COLO829 (cell line): ENCODE measurements around the gene DGCR6L.
"Not testable (repeated sequence)": the region's sequence is repeated elsewhere in the genome, so short reads cannot be mapped to it uniquely, and the experiment has no call there.

Experiments used
- DNase-seq: peaks from one replicate; pipeline ENCODE4 v3.0.0; 2012; ENCODE audit warnings: low spot score

The DGCR6L gene

DNA sequence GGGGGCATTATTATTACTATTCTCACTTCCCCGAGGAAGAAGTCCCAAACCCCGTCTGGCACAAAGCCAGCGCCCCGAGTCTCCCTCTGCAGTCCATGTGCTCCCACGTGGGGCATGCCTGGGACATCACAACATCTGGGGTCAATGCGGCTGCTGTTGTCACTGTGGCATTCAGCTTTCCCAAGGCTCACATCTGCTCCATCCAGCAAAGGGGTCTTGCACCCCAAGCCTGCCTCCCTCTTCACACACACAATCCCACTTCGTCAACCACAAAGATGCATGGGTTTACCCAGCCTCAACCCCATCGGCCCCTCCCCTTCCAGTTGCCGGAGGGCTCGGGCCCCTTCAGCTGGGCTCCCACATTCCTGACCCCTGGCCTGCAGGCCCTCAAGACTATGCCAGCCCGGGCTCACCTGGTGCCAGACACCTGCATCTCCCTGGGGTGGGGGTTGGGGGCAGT, 28.2 kb downstream of the DGCR6L start:
- no peak for DNase-seq

DNA sequence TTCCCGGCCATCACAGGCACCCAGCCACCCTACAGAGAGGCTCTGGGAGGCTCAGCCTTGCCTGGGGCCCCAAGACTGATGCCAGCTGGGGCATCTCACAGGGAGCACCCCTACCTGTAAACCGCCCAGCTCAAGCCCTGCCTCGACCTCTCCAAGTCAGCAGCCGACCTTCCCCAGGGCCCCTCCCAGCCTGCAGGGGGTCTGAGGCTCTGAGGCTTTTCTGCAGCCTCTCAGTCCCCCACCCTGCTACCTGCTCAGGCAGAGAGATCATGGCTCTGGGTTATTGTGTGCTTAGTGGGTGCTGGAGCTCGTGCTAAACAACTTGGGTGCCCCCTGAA, 28.6 kb downstream of the DGCR6L start:
- DNase-seq: no peak

DNA sequence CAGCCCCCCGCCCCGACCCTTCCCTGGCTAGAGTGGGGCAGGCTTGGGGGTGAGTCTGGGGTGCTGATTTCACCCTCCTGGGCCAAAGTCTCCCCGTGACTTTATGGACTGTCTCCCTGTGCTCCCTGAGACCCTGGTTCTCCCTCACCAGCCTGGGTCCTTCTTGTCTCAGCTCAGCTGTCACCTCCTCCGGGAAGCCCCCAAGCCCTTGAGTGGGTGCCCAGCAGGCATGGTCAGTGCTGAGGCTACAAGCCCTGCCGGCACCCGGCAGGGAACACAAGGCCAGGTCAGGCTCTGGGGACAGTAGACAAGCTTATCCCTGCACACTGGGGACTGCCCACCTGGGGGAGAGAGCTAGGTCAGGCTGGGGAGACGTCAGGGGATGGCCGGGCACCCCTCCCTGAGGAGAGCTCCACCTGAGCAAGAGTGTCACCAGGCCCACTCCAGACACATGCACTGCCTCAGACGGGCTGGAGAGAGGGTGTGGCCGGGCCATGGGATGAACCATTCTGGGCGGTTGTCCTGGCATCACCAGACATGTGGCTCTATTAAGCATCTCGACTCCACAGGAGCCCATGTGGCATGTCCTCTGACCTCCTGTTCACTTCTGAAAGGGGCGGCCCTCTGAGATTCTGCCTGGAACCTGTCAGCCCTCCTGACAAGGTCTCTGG, 29.1 kb downstream of the DGCR6L start:
- DNase-seq: no peak

DNA sequence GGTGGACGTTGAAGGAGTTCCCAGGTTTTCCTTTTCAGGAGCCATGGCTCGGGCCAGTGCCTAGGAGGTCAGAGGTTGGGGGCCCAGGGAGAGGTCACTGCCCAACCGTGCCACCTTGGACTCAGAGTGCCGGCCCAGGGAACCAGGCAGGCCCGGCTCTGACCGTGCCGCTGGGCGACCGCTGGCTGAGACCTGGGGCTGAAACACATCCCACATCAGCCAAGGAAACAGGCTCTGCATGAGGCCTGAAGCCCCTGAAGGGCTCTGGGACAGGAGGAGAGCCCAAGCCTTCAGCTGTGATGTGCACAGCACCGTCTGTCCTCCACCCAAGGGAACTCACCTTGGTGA, 29.8 kb downstream of the DGCR6L start:
- DNase-seq: no peak

DNA sequence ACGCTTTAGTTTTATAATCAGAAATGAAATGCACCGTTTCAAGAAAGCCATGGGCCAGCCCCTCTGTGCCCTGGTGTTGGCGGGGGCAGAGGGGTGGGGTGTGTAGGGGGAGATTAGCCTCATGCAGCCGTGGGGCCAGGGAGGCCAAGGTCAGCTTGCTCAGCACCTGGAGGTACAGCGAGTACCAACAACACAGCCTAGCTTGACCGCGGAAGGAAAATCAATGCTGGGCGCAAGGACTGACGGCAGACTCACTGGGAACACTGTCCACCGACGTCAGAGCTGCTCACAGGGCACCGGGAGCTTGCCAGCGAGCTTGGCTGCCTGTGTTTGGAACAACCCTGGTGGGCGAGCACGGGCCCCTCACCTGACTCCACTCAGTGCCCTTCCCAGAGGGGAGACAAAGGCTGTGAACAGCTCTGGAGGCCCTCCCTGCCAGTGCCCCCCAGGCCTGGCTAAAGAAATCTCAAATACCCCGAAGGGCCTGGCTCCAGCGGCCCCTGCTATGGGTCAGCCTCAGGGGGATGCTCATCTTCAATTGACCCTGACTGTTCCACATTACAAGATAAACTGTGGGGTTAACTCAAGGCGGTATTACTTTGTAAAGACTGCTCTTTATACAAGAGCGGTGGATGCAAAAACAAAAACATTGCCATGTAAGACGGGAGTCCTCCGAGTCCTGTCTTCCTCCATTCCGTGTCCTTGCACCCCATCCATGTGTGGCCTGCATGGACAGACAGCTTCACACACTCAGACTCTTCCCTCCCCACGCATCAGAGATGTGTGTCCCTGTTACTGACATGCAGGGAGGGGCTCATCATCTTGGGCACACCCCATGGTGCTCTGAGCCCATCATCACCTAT, 30.4 kb downstream of the DGCR6L start:
- DNase-seq: not testable (repeated sequence)

DNA sequence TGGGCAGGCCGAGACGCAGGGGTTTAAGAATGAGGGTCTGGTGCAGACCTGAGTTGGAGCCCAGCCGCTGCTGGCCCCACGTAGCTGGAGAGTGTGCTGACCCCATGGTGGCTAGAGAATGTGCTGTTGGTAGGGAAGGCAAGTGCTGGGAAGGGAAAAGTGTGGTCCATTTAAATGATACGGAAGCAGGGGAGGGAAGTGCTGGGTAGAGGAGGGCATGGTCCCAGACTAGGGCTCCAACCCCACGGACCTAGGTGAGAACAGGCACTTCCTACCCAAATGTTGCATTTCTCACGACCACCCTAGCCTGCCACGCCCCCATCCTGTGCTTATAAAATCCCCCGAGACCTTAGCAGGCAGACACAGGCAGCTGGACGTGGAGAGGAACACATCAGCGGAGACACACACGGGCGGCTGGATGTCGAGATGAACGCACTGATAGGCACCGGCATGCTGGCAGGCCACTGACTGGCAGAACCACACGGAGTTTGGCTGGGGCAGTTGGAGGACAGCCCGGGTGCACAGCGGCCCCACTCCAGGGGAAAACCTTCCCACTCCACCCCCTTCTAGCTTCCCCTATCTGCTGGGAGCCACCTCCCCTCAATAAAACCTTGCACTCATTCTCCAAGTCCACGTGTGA, 33.0 kb downstream of the DGCR6L start:
- DNase-seq: not testable (repeated sequence)

DNA sequence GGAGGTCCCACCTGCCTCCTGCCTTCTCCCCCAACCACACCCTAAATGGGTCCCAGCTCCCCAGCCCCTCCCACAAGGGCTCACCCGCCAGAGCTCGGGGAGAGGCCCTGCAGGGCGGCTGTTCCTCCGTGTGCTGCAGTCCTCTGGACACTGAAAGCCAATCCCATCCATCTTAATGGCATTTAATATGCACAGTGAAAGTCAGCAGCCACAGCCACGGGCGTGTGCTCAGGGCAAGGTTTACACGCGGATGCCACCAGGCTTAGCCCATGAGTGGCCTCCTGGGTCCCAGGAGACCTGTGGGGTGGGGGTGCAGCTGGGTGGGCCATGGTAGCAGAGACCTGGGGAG, 33.6 kb downstream of the DGCR6L start:
- DNase-seq: not testable (repeated sequence)

DNA sequence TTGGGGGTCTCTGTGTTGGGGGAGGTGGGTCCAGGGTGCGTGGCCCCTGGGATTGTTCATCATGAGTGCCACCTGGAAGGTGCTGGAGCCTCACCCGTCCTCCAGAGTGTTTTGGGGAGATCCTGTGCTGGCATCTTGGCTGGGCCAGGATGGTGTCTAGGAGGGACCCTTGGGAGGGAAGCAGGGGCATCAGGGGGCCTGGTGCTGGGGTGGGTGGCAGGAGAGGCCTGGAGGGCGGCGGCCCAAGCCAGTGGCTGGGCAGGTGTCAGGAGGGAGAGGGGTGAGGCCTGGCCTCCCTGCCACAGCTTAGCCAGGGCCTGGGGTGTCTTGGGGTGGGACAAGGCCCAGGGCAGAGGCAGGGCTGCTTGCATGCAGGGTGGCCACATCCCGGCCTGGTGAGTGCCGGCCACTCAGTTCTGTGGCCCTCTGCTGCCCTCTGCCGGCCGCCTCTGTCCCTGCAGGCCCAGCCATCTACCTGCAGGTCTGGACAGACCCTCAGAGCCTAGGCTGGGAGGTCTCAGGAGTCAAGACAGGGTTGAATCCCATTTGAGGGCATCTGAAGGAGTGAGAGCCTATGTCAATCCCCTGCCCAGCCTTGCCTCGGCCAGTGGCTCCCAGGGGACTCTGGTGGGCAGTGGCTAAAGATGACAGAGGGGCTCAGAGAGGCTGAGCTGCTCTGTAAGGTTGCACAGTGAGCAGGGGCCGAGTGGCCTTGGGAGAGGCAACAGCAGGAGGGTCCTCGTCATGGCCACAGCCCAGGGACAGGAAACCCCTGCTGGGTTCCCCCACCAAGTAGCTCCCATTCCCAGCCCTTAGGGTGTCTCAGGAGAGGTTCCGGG, 34.2 kb downstream of the DGCR6L start:
- peak; percentile 32 for DNase-seq

DNA sequence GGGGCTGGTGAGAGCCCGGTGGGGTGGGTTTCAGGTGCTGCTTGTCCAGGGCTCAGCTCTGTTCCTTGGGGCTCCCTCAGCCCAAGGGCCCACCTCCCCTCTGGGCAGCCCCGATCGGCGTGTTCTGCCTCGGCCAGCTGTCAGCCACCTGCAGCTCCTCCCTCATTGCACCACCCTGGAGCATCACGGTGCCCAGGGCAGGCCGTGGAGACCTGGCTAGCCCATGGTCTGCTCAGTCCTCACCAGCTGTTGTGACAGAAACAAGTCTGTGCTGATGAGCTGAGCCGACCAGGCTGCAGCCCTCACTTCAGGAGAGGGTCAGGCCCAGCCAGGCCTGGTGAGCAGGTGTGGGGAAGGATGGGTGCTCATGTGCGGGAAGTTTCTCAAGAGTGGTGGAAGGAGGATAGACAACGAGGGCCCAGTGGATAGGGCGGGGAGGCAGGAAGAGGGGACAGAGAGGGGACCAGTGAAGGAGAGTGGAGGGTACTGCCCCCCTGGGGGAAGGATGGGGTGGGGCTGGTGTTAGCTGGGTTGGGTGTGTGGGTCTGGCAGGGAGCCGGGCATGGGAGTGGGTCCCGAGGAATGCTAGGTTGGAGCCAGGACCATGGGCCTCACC, 35.3 kb downstream of the DGCR6L start:
- no peak for DNase-seq

DNA sequence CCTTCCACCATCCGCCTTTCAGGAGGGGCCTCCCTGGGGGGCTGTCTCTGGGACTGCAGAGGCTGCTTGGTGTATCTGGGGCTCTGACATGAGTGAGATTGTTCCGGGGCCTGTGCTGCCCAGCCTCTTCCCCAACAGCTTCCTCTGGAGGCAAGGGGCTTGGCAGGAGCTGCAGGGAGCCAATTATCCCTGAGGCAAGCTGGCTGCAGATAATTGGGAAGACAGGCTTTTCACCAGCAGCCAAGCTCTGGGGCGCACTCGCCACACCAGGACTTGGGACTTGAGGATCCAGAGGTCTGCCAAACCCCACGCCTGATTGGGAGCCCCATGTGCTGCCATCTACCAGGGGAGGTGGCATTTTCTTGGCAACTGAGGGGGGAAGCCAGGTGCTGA, 36.2 kb downstream of the DGCR6L start:
- no peak for DNase-seq

DNA sequence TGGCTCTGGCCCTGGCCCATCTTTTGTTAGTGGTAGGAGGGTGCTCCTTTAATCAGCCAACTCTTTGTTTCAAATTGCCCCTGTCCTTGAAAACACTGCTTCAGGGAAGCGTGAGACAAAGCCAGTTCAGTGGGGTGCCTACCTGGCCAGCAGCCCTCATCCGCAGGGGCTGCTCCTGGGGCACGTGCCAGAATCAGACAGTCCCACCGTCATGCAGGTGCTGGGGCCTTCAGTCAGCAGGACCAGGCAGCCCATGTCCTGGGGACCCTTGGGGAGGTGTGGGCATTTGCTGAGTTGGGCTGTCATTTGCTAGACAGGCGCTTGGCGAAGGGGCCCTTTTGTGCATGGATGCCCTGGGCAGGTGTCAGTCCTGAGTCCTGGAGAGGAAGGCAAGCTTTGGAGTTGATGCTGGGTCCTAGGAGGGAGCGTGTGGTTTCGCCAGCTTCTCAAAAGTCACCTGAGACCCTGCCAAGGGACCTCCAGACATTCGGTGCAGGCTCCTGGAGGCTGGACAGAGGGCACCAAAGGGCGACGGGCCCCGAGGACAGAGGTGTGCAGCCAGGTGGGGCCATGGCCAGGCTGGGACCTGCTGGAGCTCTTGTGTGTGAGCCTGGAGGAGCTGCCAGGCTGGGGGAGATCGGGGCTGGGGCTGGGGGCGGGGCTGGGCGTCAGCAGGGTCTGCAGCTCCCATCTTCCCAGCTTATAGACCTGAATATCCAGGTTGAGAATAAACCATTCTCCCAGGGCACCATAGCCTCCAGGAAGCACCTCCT, 36.8 kb downstream of the DGCR6L start:
- no peak for DNase-seq

DNA sequence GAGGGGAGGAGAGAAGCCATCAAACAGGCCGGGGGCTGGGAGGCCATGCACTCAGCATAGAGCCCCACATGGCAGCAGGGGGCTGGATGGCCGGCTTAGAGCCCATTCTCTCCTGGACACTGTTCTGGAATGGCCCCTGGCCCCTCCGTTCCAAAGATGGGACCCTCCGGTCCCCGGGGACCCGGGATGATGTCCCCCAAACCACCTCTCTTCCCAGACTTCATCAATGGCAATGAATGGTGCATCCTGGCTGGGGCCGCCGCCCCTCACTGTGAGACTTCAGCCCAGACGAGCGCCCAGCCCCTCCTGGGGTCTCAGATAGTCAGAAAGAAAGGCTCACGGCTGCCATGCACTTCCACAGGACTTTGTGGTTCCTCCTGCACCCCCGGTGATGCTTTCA, 38.0 kb downstream of the DGCR6L start:
- DNase-seq: no peak

DNA sequence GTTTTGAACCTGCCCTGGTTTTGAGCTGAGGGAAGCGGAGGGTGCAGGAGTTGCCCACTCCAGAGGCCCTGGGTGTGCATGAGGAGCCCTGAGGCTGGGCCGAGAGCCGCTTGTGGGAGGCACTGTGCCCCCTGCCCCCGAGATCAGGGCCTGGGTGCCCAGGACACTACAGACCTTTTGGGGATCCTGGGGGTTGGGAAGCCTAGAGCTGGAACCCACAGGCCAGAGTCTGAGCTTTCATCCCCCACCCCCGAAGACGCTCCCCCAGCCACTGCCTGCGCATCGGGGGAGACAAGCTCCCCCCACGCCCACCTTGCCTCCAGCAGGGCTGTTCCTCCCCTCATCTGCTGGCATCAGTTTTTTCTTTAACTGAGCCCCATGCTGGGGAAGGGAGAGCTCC, 38.4 kb downstream of the DGCR6L start:
- not testable (repeated sequence) for DNase-seq

DNA sequence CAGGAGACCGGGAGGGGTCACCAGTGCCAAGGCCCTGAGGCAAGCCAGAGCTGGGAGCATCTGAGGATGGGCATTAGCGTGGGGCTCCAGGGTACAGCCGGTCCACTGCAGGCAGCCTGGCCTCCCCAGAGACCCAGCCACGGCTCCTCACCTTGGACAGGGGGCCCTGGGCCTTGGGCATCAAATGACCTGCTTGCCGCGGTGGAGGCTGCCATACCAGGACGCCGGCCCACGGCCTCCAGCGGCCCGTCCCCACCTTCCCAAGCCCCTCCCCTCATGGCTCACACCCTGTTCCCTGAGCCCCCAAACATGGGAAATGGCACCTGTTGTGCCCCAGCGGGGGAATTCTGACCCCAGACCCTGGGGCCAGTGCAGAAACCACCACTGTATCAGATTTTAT, 39.0 kb downstream of the DGCR6L start:
- no peak for DNase-seq

DNA sequence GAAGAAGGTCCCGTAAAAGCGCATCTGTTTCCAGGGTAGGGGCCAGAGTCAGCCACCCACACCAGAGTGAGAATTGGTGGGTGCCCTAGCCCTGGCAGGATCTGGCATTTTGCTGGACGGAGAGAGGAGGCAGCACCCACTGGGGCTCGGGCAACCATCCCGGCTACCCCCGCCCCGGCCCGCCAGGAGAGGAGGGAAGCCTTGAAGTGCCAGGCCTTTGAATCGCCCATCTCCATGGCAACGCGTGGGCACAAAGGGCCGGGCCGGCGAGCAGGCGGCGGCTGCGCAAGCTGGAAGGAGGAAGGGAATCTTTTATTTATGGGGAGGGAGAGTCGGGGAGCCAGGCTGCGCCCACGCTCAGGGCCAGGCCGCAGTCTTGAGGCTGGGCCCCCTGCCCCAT, 39.7 kb downstream of the DGCR6L start:
- DNase-seq: not testable (repeated sequence)

DNA sequence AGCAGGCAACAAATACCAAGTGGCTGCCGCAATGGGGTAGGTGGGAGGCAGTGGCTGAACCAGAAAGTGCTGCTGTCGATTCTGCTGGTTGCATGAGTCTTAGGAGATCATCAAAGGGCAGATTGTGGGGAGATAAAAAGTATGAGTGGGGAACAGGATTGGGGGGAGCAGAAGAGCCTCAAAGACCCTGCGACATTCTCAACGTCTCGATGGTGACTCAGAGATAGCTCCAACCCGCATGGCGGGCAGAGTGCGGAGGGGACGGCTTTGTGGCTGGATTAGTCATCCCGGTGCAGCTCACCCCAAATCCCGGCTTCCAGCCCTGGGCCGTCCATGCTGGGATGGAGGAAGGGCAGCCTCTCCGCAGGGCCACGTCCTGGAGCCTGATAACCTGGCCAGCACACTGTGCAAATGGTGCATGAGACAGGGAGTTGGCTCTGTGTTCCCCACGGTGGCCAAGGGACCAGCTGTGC, 40.2 kb downstream of the DGCR6L start:
- no peak for DNase-seq

DNA sequence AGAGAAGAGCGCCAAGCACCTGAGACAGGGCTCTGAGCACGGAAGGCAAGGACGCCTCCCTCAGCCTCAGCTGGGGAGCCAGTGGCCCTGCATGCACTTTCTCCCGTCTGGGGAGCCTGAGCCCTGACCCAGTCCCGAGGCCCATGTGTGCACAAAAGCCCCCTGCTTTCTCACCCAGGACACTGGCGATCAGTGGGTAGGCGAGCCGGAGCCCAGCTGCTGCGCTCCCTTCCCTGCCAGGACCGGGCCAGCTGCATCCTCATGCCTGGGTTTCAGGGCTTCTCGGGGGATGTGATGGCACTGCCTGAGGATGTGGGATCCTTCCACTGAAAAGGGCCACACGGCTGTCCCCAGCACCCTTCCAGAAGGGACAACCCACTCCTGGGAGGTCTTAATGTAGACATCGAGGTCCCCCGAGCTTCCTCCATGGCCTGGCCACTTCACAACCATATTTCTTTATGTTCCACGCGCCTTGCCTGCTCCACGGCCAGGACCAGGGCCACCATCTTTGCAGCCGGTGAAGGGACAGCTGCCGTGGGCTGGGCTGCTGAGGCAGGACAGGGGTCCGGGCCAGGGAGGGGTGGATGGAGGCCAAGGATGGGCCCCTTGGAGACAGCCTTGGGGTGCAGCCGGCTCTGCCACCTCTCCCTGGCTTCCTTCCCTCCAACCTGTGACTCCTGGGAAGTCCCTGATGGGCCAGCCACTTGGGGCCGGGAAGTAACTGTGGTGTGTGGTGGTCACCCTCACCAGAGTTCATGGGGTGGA, 41.0 kb downstream of the DGCR6L start:
- DNase-seq: not testable (repeated sequence)

DNA sequence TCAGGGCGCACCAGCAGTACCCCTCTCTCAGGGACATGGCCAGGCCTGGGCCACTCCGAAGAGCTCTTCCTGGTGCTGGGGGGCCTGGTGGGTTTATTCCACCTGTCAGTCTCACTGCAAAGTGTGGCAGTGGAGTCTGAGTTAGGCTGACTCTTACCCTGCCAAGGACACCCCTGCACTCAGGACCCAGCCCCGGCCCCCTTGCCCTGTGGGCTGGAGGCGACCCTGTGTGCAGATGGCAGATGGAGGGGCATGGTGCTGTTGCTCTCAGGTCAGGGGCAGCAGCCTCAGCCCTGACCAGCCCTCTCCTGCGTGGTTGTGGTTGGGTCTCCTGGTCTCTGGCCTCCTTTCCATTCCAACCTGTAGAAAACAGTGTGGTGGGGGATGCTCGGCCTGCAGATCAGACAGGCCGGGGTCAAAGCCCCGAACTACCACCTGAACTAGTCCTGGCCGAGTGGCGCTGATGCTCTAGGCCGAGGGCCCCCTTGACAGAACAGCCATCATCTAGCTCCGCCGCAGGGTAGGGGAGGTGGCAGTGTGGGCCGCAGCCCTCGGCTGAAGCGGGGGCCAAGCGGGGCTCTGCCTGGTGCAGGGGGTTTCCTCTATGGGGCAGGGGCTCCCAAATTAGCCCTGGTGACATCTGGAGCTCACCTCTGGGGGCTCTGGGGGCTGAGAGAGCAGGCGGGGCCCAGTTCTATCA, 41.8 kb downstream of the DGCR6L start:
- DNase-seq: not testable (repeated sequence)

DNA sequence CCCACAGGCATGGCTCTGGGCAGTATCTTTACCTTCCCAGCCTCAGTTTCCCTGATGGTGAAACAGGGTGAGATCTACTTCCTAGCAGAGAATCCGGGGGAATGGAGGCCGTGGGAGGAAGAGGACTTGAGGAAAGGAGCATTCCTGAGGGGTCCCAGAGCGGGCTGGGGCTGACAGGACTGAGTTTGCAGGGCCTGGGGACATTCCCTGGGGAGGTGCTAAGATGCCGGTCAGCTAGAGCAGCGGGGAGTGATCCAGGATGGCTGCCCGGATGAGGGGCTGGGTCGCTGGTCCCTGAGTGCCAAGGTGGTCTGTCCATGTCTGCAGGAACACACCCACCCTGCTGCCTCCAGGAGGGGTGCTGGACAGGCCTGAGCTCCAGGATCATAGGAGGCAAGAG, 43.4 kb downstream of the DGCR6L start:
- no peak for DNase-seq

DNA sequence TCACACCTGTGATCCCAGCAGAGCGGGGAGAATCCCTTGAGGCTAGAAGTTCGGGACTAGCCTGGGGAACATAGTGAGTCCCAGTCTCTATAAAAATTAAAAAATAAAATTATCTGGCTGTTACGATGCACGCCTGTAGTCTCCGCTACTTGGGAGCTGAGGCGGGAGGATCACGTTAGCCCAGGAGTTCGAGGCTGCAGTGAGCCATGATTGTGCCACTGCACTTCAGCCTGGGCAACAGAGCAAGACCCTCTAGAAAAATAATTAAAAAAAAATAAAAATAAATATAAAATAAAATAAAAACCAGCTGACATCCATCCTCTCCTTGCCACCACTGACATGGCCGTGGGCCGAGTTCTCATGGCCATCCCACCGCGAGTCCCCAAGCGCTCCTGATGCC, 44.0 kb downstream of the DGCR6L start:
- no peak for DNase-seq
